H9 (cell line): ENCODE data around the gene RAI1. TPM values are rescaled to one million over a fixed set of nuclear protein-coding genes. Genes with fewer than 3 reads are reported as not detected.

ENCODE experiments used
- DNase-seq: peaks from one replicate; pipeline ENCODE4 v3.0.0-alpha.2; 2017
- H2AFZ ChIP-seq: one replicate; pipeline ENCODE4 v1.6.1; 2013; ENCODE audit warnings: mild to moderate bottlenecking, low read length, control low read depth, moderate library complexity
- H2AK5ac ChIP-seq: 2 replicates; pipeline ENCODE4 v1.6.1; 2013; ENCODE audit warnings: low read length, control low read depth, mixed read lengths; ENCODE audit not compliant: insufficient read length
- H2BK120ac ChIP-seq: one replicate; pipeline ENCODE4 v1.6.1; 2013; ENCODE audit warnings: low read depth, mild to moderate bottlenecking, low read length, control low read depth, inconsistent platforms; ENCODE audit not compliant: poor library complexity, severe bottlenecking
- H2BK12ac ChIP-seq: 2 replicates; pipeline ENCODE4 v1.6.1; 2013; ENCODE audit warnings: low read length, control low read depth, mixed read lengths, low read depth; ENCODE audit not compliant: insufficient read length
- H2BK15ac ChIP-seq: 2 replicates; pipeline ENCODE4 v1.6.1; 2013; ENCODE audit warnings: low read depth, low read length, control low read depth
- H2BK20ac ChIP-seq: one replicate; pipeline ENCODE4 v1.6.1; 2013; ENCODE audit warnings: low read depth, mild to moderate bottlenecking, low read length, control low read depth, inconsistent platforms; ENCODE audit not compliant: poor library complexity, severe bottlenecking
- H2BK5ac ChIP-seq: 2 replicates; pipeline ENCODE4 v1.6.1; 2013; ENCODE audit warnings: low read length, control low read depth, mixed read lengths; ENCODE audit not compliant: insufficient read length
- H3K14ac ChIP-seq: 2 replicates; pipeline ENCODE4 v1.6.1; 2013; ENCODE audit warnings: low read length, control low read depth; ENCODE audit not compliant: insufficient read depth
- H3K18ac ChIP-seq: 2 replicates; pipeline ENCODE4 v1.6.1; 2013; ENCODE audit warnings: low read depth, mild to moderate bottlenecking, mixed read lengths, low read length, control low read depth; ENCODE audit not compliant: insufficient read length
- H3K23ac ChIP-seq: 2 replicates; pipeline ENCODE4 v1.6.1; 2013; ENCODE audit warnings: low read length, control low read depth, mixed read lengths, low read depth; ENCODE audit not compliant: insufficient read length
- H3K23me2 ChIP-seq: 2 replicates; pipeline ENCODE4 v1.6.1; 2013; ENCODE audit warnings: low read depth, mild to moderate bottlenecking, mixed read lengths, low read length, control low read depth; ENCODE audit not compliant: insufficient read length, poor library complexity, severe bottlenecking
- H3K27ac ChIP-seq: 2 replicates; pipeline ENCODE4 v1.5.1; 2013; ENCODE audit warnings: low read length, control low read depth, mixed read lengths, low read depth; ENCODE audit not compliant: insufficient read length
- H3K27me3 ChIP-seq: 2 replicates; pipeline ENCODE4 v1.6.1; 2013; ENCODE audit warnings: low read length, control low read depth, inconsistent platforms; ENCODE audit not compliant: insufficient read depth
- H3K4ac ChIP-seq: 2 replicates; pipeline ENCODE4 v1.6.1; 2013; ENCODE audit warnings: low read depth, mild to moderate bottlenecking, control low read depth, inconsistent platforms, low read length, moderate library complexity
- H3K4me1 ChIP-seq: 2 replicates; pipeline ENCODE4 v1.6.1; 2013; ENCODE audit warnings: low read length, control low read depth, inconsistent platforms; ENCODE audit not compliant: insufficient read depth
- H3K4me2 ChIP-seq: 2 replicates; pipeline ENCODE4 v1.6.1; 2013; ENCODE audit warnings: low read length, control low read depth, mixed read lengths; ENCODE audit not compliant: insufficient read length, insufficient read depth
- H3K56ac ChIP-seq: 2 replicates; pipeline ENCODE4 v1.6.1; 2013; ENCODE audit warnings: low read depth, mild to moderate bottlenecking, mixed read lengths, low read length, control low read depth; ENCODE audit not compliant: insufficient read length
- H3K79me1 ChIP-seq: 2 replicates; pipeline ENCODE4 v1.6.1; 2013; ENCODE audit warnings: low read depth, mild to moderate bottlenecking, moderate library complexity, low read length, control low read depth, inconsistent platforms; ENCODE audit not compliant: insufficient read depth, poor library complexity, severe bottlenecking
- H3K79me2 ChIP-seq: 2 replicates; pipeline ENCODE4 v1.6.1; 2013; ENCODE audit warnings: low read length, control low read depth, inconsistent platforms; ENCODE audit not compliant: insufficient read depth
- H3K9ac ChIP-seq: 2 replicates; pipeline ENCODE4 v1.6.1; 2013; ENCODE audit warnings: low read length, control low read depth, mixed read lengths; ENCODE audit not compliant: insufficient read length; ENCODE audit errors: extremely low read depth
- H3K9me3 ChIP-seq: one replicate; pipeline ENCODE4 v1.6.1; 2013; ENCODE audit warnings: low read depth, low read length, inconsistent platforms; ENCODE audit not compliant: control insufficient read depth
- H3T11ph ChIP-seq: one replicate; pipeline ENCODE4 v1.6.1; 2013; ENCODE audit warnings: mild to moderate bottlenecking, low read length, control low read depth, inconsistent platforms
- H4K20me1 ChIP-seq: one replicate; pipeline ENCODE4 v1.6.1; 2013; ENCODE audit not compliant: control insufficient read depth, insufficient read length, insufficient read depth
- H4K5ac ChIP-seq: 2 replicates; pipeline ENCODE4 v1.6.1; 2013; ENCODE audit warnings: low read depth, mild to moderate bottlenecking, mixed read lengths, low read length, control low read depth; ENCODE audit not compliant: insufficient read length
- H4K8ac ChIP-seq: replicated peaks from 2 replicates; pipeline ENCODE4 v1.6.1; 2013; ENCODE audit warnings: low read length, control low read depth, mixed read lengths, low read depth; ENCODE audit not compliant: insufficient read length
- H4K91ac ChIP-seq: 2 replicates; pipeline ENCODE4 v1.6.1; 2013; ENCODE audit warnings: low read depth, mild to moderate bottlenecking, moderate library complexity, mixed read lengths, low read length, control low read depth; ENCODE audit not compliant: insufficient read length
- H3K27ac Mint-ChIP-seq, 3 experiments: 2 replicates in 2 of 3; 3 replicates in 1 of 3; pipeline ENCODE4 v1.8.0; 2020 to 2021; ENCODE audit warnings: mixed read lengths in 3 of 3, mild to moderate bottlenecking in 1 of 3, moderate library complexity in 1 of 3
- H3K27me3 Mint-ChIP-seq: 2 replicates; pipeline ENCODE4 v1.8.0; 2021; ENCODE audit warnings: low read depth, mild to moderate bottlenecking, moderate library complexity, mixed read lengths
- H3K36me3 Mint-ChIP-seq, 3 experiments: 2 replicates in 2 of 3; 3 replicates in 1 of 3; pipeline ENCODE4 v1.8.0; 2020 to 2021; ENCODE audit warnings: low read depth in 3 of 3, mixed read lengths in 3 of 3; ENCODE audit not compliant: insufficient read depth in 1 of 3
- H3K4me1 Mint-ChIP-seq, 2 experiments: 2 replicates each; pipeline ENCODE4 v1.8.0; 2020; ENCODE audit warnings: mixed read lengths in 2 of 2
- H3K4me3 Mint-ChIP-seq, 2 experiments: 2 replicates in 1 of 2; 3 replicates in 1 of 2; pipeline ENCODE4 v1.8.0; 2020 to 2021; ENCODE audit warnings: mild to moderate bottlenecking in 2 of 2, mixed read lengths in 2 of 2, moderate library complexity in 1 of 2
- H3K9me3 Mint-ChIP-seq, 2 experiments: 2 replicates in 1 of 2; 3 replicates in 1 of 2; pipeline ENCODE4 v1.8.0; 2020; ENCODE audit warnings: mild to moderate bottlenecking in 2 of 2, mixed read lengths in 2 of 2, moderate library complexity in 1 of 2
- WGBS: extraction: QIAGEN DNeasy Blood & Tissue Kit; methylation state at CpG from one replicate; pipeline ENCODE4 v1.1.7; 2013; ENCODE audit warnings: missing lambda C conversion rate, low lambda C conversion rate, mixed read lengths; ENCODE audit not compliant: insufficient read length; ENCODE audit errors: extremely low coverage; 5-methylcytosine and 5-hydroxymethylcytosine counted together
- total RNA-seq: library from RNA; stranded (reverse); gene quantifications from 2 replicates; pipeline ENCODE4 v1.2.1, GENCODE V29; 2021
- TF ChIP-seq, protein P1 (sequence below): fragments of 200-600 bp; sonication (generic); conservative IDR thresholded peaks from 3 replicates; pipeline ENCODE4 v1.8.0; 2021; ENCODE audit warnings: antibody characterized with exemption, mild to moderate bottlenecking

Gene RAI1
- total RNA-seq, 1 experiment from 2014 or later = 1.5 TPM

DNA sequence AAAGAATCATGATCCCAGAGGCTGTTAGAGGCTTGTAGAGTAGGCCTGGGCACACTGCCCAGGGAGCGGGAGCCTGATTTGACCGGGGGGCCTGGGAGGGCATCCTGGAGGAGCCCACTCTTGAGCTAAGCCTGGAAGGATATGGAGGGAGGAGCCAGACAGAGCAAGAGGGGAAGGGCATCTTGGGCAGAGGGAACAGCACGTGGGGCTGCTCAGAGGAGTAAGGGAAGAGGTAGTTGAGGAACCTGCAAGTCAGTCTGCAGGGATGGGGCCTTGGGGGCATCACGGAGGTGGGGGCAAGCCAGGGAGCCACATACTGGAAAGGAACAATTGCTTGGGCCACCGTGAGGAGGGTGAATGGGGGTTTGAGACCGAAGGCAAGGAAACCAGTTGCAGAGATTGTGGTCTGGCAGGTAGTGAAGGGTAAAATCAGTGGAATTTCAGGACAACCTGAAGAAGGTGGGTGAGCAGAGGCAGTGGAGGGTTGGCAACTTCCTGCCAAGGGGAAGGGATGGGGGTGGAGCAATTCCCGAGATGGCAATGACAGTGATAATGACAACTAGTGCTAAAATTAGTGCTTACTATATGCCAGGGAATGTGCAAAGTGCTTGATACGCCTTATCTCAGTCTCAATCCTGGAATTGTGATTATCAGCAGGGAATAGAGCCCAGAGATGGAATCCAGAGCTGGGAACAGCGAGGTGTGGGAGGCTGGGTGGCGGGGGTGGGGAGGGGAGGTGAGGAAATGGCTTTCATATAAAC lies 9.7 kb upstream of the RAI1 start:
- Histone ChIP-seq H3K4ac (no peak overlapping the region), H3K23ac (no peak overlapping the region), H3K9me3 (no peaks in the 10 kb centered on the region), H2BK12ac (no peak overlapping the region), H3K18ac (no peak overlapping the region), H2AK5ac (no peak overlapping the region), H4K5ac (no peak overlapping the region), H2AFZ (no peak overlapping the region), H4K8ac (no peak overlapping the region), H3K4me2 (no peak overlapping the region), H2BK120ac (no peak overlapping the region), H4K20me1 (no peaks in the 10 kb centered on the region), H3K27me3 (peaks cover 9% of the 10 kb centered on the region; the same call in 1 of the 2 replicates), H3K79me1 (no peaks in the 10 kb centered on the region), H2BK5ac (no peak overlapping the region), H3K14ac (no peak overlapping the region), H3K79me2 (no peaks in the 10 kb centered on the region), H3K23me2 (no peaks in the 10 kb centered on the region), H4K91ac (no peak overlapping the region), H3K27ac (no peak overlapping the region), H3K56ac (no peak overlapping the region), H3K4me1 (peaks cover 6% of the 10 kb centered on the region; the same call in 1 of the 2 replicates), H2BK20ac (no peak overlapping the region), H3T11ph (no peak overlapping the region), H2BK15ac (no peak overlapping the region), H3K9ac (no peak overlapping the region)
- TF ChIP-seq, protein P1, sequence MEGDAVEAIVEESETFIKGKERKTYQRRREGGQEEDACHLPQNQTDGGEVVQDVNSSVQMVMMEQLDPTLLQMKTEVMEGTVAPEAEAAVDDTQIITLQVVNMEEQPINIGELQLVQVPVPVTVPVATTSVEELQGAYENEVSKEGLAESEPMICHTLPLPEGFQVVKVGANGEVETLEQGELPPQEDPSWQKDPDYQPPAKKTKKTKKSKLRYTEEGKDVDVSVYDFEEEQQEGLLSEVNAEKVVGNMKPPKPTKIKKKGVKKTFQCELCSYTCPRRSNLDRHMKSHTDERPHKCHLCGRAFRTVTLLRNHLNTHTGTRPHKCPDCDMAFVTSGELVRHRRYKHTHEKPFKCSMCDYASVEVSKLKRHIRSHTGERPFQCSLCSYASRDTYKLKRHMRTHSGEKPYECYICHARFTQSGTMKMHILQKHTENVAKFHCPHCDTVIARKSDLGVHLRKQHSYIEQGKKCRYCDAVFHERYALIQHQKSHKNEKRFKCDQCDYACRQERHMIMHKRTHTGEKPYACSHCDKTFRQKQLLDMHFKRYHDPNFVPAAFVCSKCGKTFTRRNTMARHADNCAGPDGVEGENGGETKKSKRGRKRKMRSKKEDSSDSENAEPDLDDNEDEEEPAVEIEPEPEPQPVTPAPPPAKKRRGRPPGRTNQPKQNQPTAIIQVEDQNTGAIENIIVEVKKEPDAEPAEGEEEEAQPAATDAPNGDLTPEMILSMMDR = no peak
- H3K9me3 Mint-ChIP-seq = no peaks in the 10 kb centered on the region; a peak in 2 of 5 replicates
- H3K4me1 Mint-ChIP-seq = peaks cover 19 to 41% of the 10 kb centered on the region in 2 experiments
- H3K27me3 Mint-ChIP-seq = peaks cover 82% of the 10 kb centered on the region
- no peak for DNase-seq
- no peak overlapping the region for H3K4me3 Mint-ChIP-seq
- no peaks in the 10 kb centered on the region for H3K36me3 Mint-ChIP-seq
- no peak overlapping the region; a peak in 1 of 7 replicates for H3K27ac Mint-ChIP-seq
- WGBS = no CpG with 5 or more reads among the region's 10 CpGs
